Measurements from ENCODE around the gene MCIDAS. TPM values are rescaled to one million over a fixed set of nuclear protein-coding genes. Genes with fewer than 3 reads are reported as not detected.

The MCIDAS gene
- polyA plus RNA-seq, 3 donors = not detected

DNA sequence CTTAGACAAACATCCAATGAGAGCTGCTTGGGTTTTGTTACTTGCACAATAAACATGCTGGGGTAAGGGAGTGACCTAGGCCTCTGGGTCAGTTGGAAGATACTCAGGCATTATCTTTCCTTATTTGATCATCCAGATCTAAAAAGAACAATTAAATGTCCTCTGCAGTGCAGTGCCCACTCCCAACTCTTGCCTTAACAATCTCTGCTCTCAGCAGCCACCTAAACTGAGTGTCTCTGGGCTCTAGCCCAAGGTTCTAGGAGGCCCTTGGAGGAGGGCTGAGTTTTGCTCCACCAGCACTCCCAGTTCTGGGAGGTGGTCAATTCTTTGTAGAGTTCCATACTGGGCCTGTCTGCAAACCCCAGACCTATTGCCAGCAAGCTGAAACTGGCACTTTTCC is 1.8 kb downstream of the MCIDAS start:
- intact Hi-C loops (cut with micrococcal nuclease) = no loop called here
- H3K4me3 ChIP-seq (replicated peaks in 1 of 3; ENCODE audit: low read depth in 2 of 3, low read length in 3 of 3) = no peak overlapping the region
- Mint-ChIP-seq H3K4me3 (peak overlapping the region in 1 of 2 donors; percentile 86), H3K27ac (no peak overlapping the region), H3K9me3 (peaks cover 0 to 29% (median 16%) of the 10 kb centered on the region in 7 donors), H3K4me1 (peaks cover 40% of the 10 kb centered on the region), H3K27me3 (ENCODE audit: low read depth in 3 of 3) (peaks cover 94 to 100% (median 96%) of the 10 kb centered on the region in 3 donors), H3K36me3 (peaks cover 4 to 6% of the 10 kb centered on the region in 2 donors)
- DNase-seq = no peak
- H3K4me1 ChIP-seq (ENCODE audit: control insufficient read depth in 1 of 2, insufficient read depth in 2 of 2, low read length in 2 of 2) = peaks cover 20 to 39% of the 10 kb centered on the region in 2 donors
- H3K36me3 ChIP-seq (replicated peaks in 1 of 2; ENCODE audit: control insufficient read depth in 1 of 2, insufficient read depth in 2 of 2, low read length in 2 of 2) = no peaks in the 10 kb centered on the region
- H3K9ac ChIP-seq (ENCODE audit: insufficient read depth, low read length, poor library complexity, severe bottlenecking) = no peak overlapping the region
- H3K79me2 ChIP-seq (ENCODE audit: insufficient read depth, low read length) = no peaks in the 10 kb centered on the region
- H3K27ac ChIP-seq (ENCODE audit: low read depth in 1 of 2, low read length in 2 of 2) = no peak overlapping the region
- peaks cover 0 to 66% of the 10 kb centered on the region in 2 donors for H3K9me3 ChIP-seq (replicated peaks in 1 of 2; ENCODE audit: control insufficient read depth in 1 of 2, insufficient read depth in 1 of 2, low read length in 2 of 2)
- H4K20me1 ChIP-seq (ENCODE audit: insufficient read depth, low read length) = no peaks in the 10 kb centered on the region
- peaks cover 95 to 98% of the 10 kb centered on the region in 2 donors for H3K27me3 ChIP-seq (ENCODE audit: control insufficient read depth in 2 of 2, insufficient read depth in 2 of 2, low read length in 2 of 2)
- H2AFZ ChIP-seq (ENCODE audit: insufficient read depth, low read depth, low read length, poor library complexity, severe bottlenecking) = no peak overlapping the region
- TF ChIP-seq CTCF (IDR thresholded peaks at IDR 0.05) = no peak
- H3K4me2 ChIP-seq (replicated peaks; ENCODE audit: extremely low read depth, low read length, poor library complexity, severe bottlenecking) = no peak overlapping the region

DNA sequence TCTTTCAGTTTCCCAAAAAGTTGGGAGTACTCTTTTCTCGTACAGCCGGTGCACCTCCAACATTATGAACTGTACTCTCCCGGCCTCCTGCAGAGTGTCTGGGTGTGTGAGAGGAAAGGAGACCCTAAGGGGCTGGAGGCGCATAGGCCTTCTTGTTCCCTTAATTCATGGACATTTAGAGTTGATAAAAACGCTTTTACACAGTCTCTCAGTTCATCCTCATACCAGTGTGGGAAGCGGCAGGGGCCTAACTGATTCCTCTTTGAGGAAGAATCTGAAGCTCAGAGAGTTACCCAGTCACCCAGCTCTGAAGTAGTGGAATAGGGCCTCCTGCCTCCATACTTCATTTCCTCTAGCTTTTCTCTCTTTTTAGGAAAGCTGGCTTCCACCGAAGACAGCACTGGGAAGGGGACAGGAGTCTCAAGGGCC is 3.3 kb downstream of the MCIDAS start:
- H2AFZ ChIP-seq (ENCODE audit: insufficient read depth, low read depth, low read length, poor library complexity, severe bottlenecking) = peak overlapping the region; percentile 67
- no peaks in the 10 kb centered on the region for H3K36me3 ChIP-seq (replicated peaks in 1 of 2; ENCODE audit: control insufficient read depth in 1 of 2, insufficient read depth in 2 of 2, low read length in 2 of 2)
- H3K4me3 Mint-ChIP-seq = peak overlapping the region in 1 of 2 donors; percentile 86
- WGBS (ENCODE audit: insufficient coverage) = 0% methylated on average over 1 of the region's 7 CpGs
- H4K20me1 ChIP-seq (ENCODE audit: insufficient read depth, low read length) = no peaks in the 10 kb centered on the region
- peaks cover 0 to 26% (median 15%) of the 10 kb centered on the region in 7 donors for H3K9me3 Mint-ChIP-seq
- intact Hi-C loops (cut with micrococcal nuclease) = no loop called here
- no peak overlapping the region for H3K27ac Mint-ChIP-seq
- no peaks in the 10 kb centered on the region for H3K79me2 ChIP-seq (ENCODE audit: insufficient read depth, low read length)
- no peak overlapping the region for H3K27ac ChIP-seq (ENCODE audit: low read depth in 1 of 2, low read length in 2 of 2)
- no peak for DNase-seq
- H3K4me1 Mint-ChIP-seq = peaks cover 44% of the 10 kb centered on the region
- no peak for TF ChIP-seq CTCF (IDR thresholded peaks at IDR 0.05)
- peaks cover 0 to 66% of the 10 kb centered on the region in 2 donors for H3K9me3 ChIP-seq (replicated peaks in 1 of 2; ENCODE audit: control insufficient read depth in 1 of 2, insufficient read depth in 1 of 2, low read length in 2 of 2)
- peaks cover 95 to 99% of the 10 kb centered on the region in 2 donors for H3K27me3 ChIP-seq (ENCODE audit: control insufficient read depth in 2 of 2, insufficient read depth in 2 of 2, low read length in 2 of 2)
- peak overlapping the region in 1 of 3 experiments; percentile 56 for H3K4me3 ChIP-seq (replicated peaks in 1 of 3; ENCODE audit: low read depth in 2 of 3, low read length in 3 of 3)
- peak overlapping the region; percentile 63 for H3K4me2 ChIP-seq (replicated peaks; ENCODE audit: extremely low read depth, low read length, poor library complexity, severe bottlenecking)
- H3K27me3 Mint-ChIP-seq (ENCODE audit: low read depth in 3 of 3) = peaks cover 96 to 99% (median 96%) of the 10 kb centered on the region in 3 donors
- no peak overlapping the region for H3K9ac ChIP-seq (ENCODE audit: insufficient read depth, low read length, poor library complexity, severe bottlenecking)
- peaks cover 21 to 41% of the 10 kb centered on the region in 2 donors for H3K4me1 ChIP-seq (ENCODE audit: control insufficient read depth in 1 of 2, insufficient read depth in 2 of 2, low read length in 2 of 2)
- H3K36me3 Mint-ChIP-seq = peaks cover 4 to 6% of the 10 kb centered on the region in 2 donors
